ENCODE measurements around the gene CDH4. TPM values are rescaled to one million over a fixed set of nuclear protein-coding genes. Genes with fewer than 3 reads are reported as not detected.

Gene CDH4
- total RNA-seq, 6 experiments from 2014 or later, result 5.8 to 12.8 (median 10.9) TPM

- Mint-ChIP-seq H3K36me3 (ENCODE audit: low read depth) (peaks cover 6% of the 10 kb centered on the region; the same call in 1 of the 2 replicates), H3K27me3 (ENCODE audit: insufficient read depth) (peaks cover 2% of the 10 kb centered on the region), H3K9me3 (peaks cover 25% of the 10 kb centered on the region), H3K4me1 (ENCODE audit: low read depth) (peaks cover 10% of the 10 kb centered on the region), H3K27ac (no peak overlapping the region), H3K4me3 (no peak overlapping the region)
- TF ChIP-seq CTCF (IDR thresholded peaks at IDR 0.05), result no peak
- no peak for DNase-seq
Observed at GRCh38 chr20:61644378-61645076, 392.5 kb downstream of the CDH4 start.

- no peaks in the 10 kb centered on the region for H3K4me1 Mint-ChIP-seq (ENCODE audit: low read depth)
- no peaks in the 10 kb centered on the region; the same call in 1 of the 2 replicates for H3K36me3 Mint-ChIP-seq (ENCODE audit: low read depth)
- peaks cover 15% of the 10 kb centered on the region for H3K9me3 Mint-ChIP-seq
- H3K27me3 Mint-ChIP-seq (ENCODE audit: insufficient read depth), result peaks cover 2% of the 10 kb centered on the region
- no peak overlapping the region for H3K4me3 Mint-ChIP-seq
- no peak overlapping the region for H3K27ac Mint-ChIP-seq
- DNase-seq, result no peak
- no peak for TF ChIP-seq CTCF (IDR thresholded peaks at IDR 0.05)
Observed at GRCh38 chr20:61645732-61646131, 393.7 kb downstream of the CDH4 start.

GRCh38 chr20:61646453-61646852 is 394.4 kb downstream of the CDH4 start:
- H3K4me3 Mint-ChIP-seq, result no peak overlapping the region
- H3K9me3 Mint-ChIP-seq, result peaks cover 15% of the 10 kb centered on the region

GRCh38 chr20:61646986-61647385 is 394.9 kb downstream of the CDH4 start:
- Mint-ChIP-seq H3K36me3 (ENCODE audit: low read depth) (no peaks in the 10 kb centered on the region; the same call in 1 of the 2 replicates), H3K4me1 (ENCODE audit: low read depth) (no peaks in the 10 kb centered on the region), H3K27ac (no peak overlapping the region), H3K27me3 (ENCODE audit: insufficient read depth) (peaks cover 6% of the 10 kb centered on the region; the same call in 1 of the 2 replicates), H3K9me3 (peaks cover 20% of the 10 kb centered on the region), H3K4me3 (no peak overlapping the region)
- no peak for TF ChIP-seq CTCF (IDR thresholded peaks at IDR 0.05)
- DNase-seq, result no peak

More at GRCh38 chr20:61646453-61646852, 394.4 kb downstream of the CDH4 start:
- DNase-seq, result no peak
- no peak overlapping the region for H3K27ac Mint-ChIP-seq
- H3K27me3 Mint-ChIP-seq (ENCODE audit: insufficient read depth), result peaks cover 2% of the 10 kb centered on the region; the same call in 1 of the 2 replicates
- no peak for TF ChIP-seq CTCF (IDR thresholded peaks at IDR 0.05)
- no peaks in the 10 kb centered on the region; the same call in 1 of the 2 replicates for H3K36me3 Mint-ChIP-seq (ENCODE audit: low read depth)
- H3K4me1 Mint-ChIP-seq (ENCODE audit: low read depth), result no peaks in the 10 kb centered on the region

- no peak for TF ChIP-seq CTCF (IDR thresholded peaks at IDR 0.05)
- DNase-seq, result no peak
- Mint-ChIP-seq H3K36me3 (ENCODE audit: low read depth) (no peaks in the 10 kb centered on the region), H3K4me1 (ENCODE audit: low read depth) (no peaks in the 10 kb centered on the region), H3K9me3 (peaks cover 17% of the 10 kb centered on the region), H3K27ac (no peak overlapping the region), H3K27me3 (ENCODE audit: insufficient read depth) (peaks cover 6% of the 10 kb centered on the region; the same call in 1 of the 2 replicates), H3K4me3 (no peak overlapping the region)
Observed at GRCh38 chr20:61647702-61648101, 395.6 kb downstream of the CDH4 start.
